A549 (cell line): ENCODE measurements around the gene C1QTNF1. TPM values are rescaled to one million over a fixed set of nuclear protein-coding genes. Genes with fewer than 3 reads are reported as not detected.

ENCODE experiments used
- ATAC-seq, 2 experiments: fragments of 200-7000 bp in 1 of 2; fragments of >200 bp in 1 of 2; cut with Nextera tagmentation in 1 of 2; cut with Tn5 transposase in 1 of 2; 3 replicates each; pipeline versions ENCODE4 v1.8.0 to v1.9.1; 2018 to 2020; ENCODE audit warnings: mild to moderate bottlenecking in 1 of 2, moderate library complexity in 1 of 2
- CTCF ChIA-PET: fragments of 300-600 bp; sonication (Branson Sonifier 250); formaldehyde crosslinking; extraction: SDS; loops from one replicate; lab custom pipeline; 2021; ENCODE audit warnings: antibody characterized with exemption, inconsistent platforms; lab: Yijun Ruan, JAX
- POLR2A ChIA-PET: fragments of 350-600 bp; formaldehyde crosslinking; extraction: SDS; loops from one replicate; lab custom pipeline; 2021; ENCODE audit warnings: antibody characterized with exemption, inconsistent platforms; lab: Yijun Ruan, JAX
- DNase-seq, 2 experiments: peaks; one replicate each; pipeline versions ENCODE4 v3.0.0 to v3.0.0-alpha.2; 2011 to 2016; ENCODE audit warnings: low read depth in 1 of 2, low spot score in 1 of 2
- FAIRE-seq: peaks from 2 replicates; lab custom pipeline; 2011; peaks lifted over from hg19 to GRCh38; lab: Jason Lieb, UNC
- H3K27ac ChIP-seq, 2 experiments: fragments of >200 bp; sonication (Bioruptor Twin); formaldehyde crosslinking; 3 replicates each; pipeline ENCODE4 v1.5.1; 2016 to 2017
- H3K4me1 ChIP-seq: fragments of >200 bp; sonication (Bioruptor Twin); formaldehyde crosslinking; 3 replicates; pipeline ENCODE4 v1.6.1; 2016
- H3K4me2 ChIP-seq: fragments of >200 bp; sonication (Bioruptor Twin); formaldehyde crosslinking; 3 replicates; pipeline ENCODE4 v1.6.1; 2016
- H3K4me3 ChIP-seq: fragments of >200 bp; sonication (Bioruptor Twin); formaldehyde crosslinking; 3 replicates; pipeline ENCODE4 v1.5.1; 2016
- H3K9me3 ChIP-seq: fragments of >200 bp; sonication (Bioruptor Twin); formaldehyde crosslinking; 3 replicates; pipeline ENCODE4 v1.6.1; 2016
- ATOH8 ChIP-seq: fragments of 250-450 bp; sonication (Bioruptor Pico); IDR thresholded peaks from 2 replicates; pipeline ENCODE4 v1.5.0; 2020; ENCODE audit warnings: low read depth, mild to moderate bottlenecking, moderate library complexity
- BCL3 ChIP-seq: fragments of >200 bp; sonication (Bioruptor Twin); formaldehyde crosslinking; IDR thresholded peaks from 3 replicates; pipeline ENCODE4 v1.6.1; 2016
- CBX2 ChIP-seq: fragments of 200-600 bp; sonication (generic); IDR thresholded peaks from 2 replicates; pipeline ENCODE4 v1.6.1; 2016; ENCODE audit warnings: low read depth, mild to moderate bottlenecking, borderline replicate concordance
- CBX8 ChIP-seq: fragments of 200-600 bp; sonication (generic); IDR thresholded peaks from 2 replicates; pipeline ENCODE4 v1.6.1; 2016
- CEBPB ChIP-seq, 2 experiments: fragments of >200 bp in 1 of 2; sonication (Bioruptor Twin) in 1 of 2; formaldehyde crosslinking in 1 of 2; IDR thresholded peaks; 2 replicates each; pipeline ENCODE4 v1.6.1; 2012 to 2016
- CHD4 ChIP-seq: fragments of 200-600 bp; sonication (generic); IDR thresholded peaks from 2 replicates; pipeline ENCODE4 v1.6.1; 2016; ENCODE audit warnings: antibody characterized with exemption, mild to moderate bottlenecking, borderline replicate concordance
- CTCF ChIP-seq: fragments of >200 bp; sonication (Bioruptor Twin); formaldehyde crosslinking; IDR thresholded peaks from 3 replicates; pipeline ENCODE4 v1.5.1; 2016
- ELK1 ChIP-seq: fragments of 150-350 bp; IDR thresholded peaks from 2 replicates; pipeline ENCODE4 v1.6.1; 2014; ENCODE audit warnings: low read depth, mild to moderate bottlenecking, low read length
- EP300 ChIP-seq, 2 experiments: fragments of >200 bp; sonication (Bioruptor Twin); formaldehyde crosslinking; IDR thresholded peaks; 2 replicates in 1 of 2; 3 replicates in 1 of 2; pipeline ENCODE4 v1.6.1; 2016 to 2017
- FOSB ChIP-seq: fragments of 250-450 bp; sonication (Bioruptor Pico); IDR thresholded peaks from 2 replicates; pipeline ENCODE4 v1.5.0; 2020; ENCODE audit warnings: mild to moderate bottlenecking, moderate library complexity
- FOSL2 ChIP-seq, 2 experiments: fragments of 450-650 bp in 1 of 2; fragments of >200 bp in 1 of 2; sonication (Bioruptor Twin) in 1 of 2; formaldehyde crosslinking; IDR thresholded peaks; 2 replicates each; pipeline versions ENCODE4 v1.5.0 to v1.6.1; 2016 to 2020; ENCODE audit warnings: mild to moderate bottlenecking in 1 of 2, moderate library complexity in 1 of 2
- FOXS1 ChIP-seq: fragments of 250-450 bp; sonication (Bioruptor Pico); IDR thresholded peaks from 2 replicates; pipeline ENCODE4 v1.5.0; 2020; ENCODE audit warnings: mild to moderate bottlenecking, moderate library complexity
- GATA3 ChIP-seq: IDR thresholded peaks from 2 replicates; pipeline ENCODE4 v1.6.1; 2012; ENCODE audit warnings: borderline replicate concordance
- HEYL ChIP-seq: fragments of 250-450 bp; sonication (Bioruptor Pico); IDR thresholded peaks from 2 replicates; pipeline ENCODE4 v1.8.0; 2021; ENCODE audit warnings: mild to moderate bottlenecking, moderate library complexity
- JUN ChIP-seq, 2 experiments: fragments of >200 bp; sonication (Bioruptor Twin); formaldehyde crosslinking; IDR thresholded peaks; 2 replicates in 1 of 2; 3 replicates in 1 of 2; pipeline ENCODE4 v1.6.1; 2016 to 2017
- JUNB ChIP-seq: fragments of >200 bp; sonication (Bioruptor Twin); formaldehyde crosslinking; IDR thresholded peaks from 2 replicates; pipeline ENCODE4 v1.6.1; 2016
- KDM1A ChIP-seq: fragments of 200-600 bp; sonication (generic); IDR thresholded peaks from 2 replicates; pipeline ENCODE4 v1.6.1; 2016; ENCODE audit warnings: low read depth, mild to moderate bottlenecking
- MYC ChIP-seq: IDR thresholded peaks from 2 replicates; pipeline ENCODE4 v1.6.1; 2012; ENCODE audit warnings: mild to moderate bottlenecking, inconsistent platforms, low read length, improper control_type of control experiment, borderline replicate concordance
- NPAS2 ChIP-seq: fragments of 250-450 bp; sonication (Bioruptor Pico); IDR thresholded peaks from 2 replicates; pipeline ENCODE4 v1.8.0; 2022; ENCODE audit warnings: mild to moderate bottlenecking, moderate library complexity, borderline replicate concordance
- NR3C1 ChIP-seq: fragments of >200 bp; sonication (Bioruptor Twin); formaldehyde crosslinking; IDR thresholded peaks from 3 replicates; pipeline ENCODE4 v1.6.1; 2017
- PHF8 ChIP-seq: fragments of 200-600 bp; sonication (generic); IDR thresholded peaks from 2 replicates; pipeline ENCODE4 v1.6.1; 2016; ENCODE audit warnings: low read depth, mild to moderate bottlenecking, antibody characterized with exemption, moderate library complexity, borderline replicate concordance
- RCOR1 ChIP-seq: fragments of 150-350 bp; IDR thresholded peaks from 2 replicates; pipeline ENCODE4 v1.6.1; 2014; ENCODE audit warnings: antibody characterized with exemption, low read length, low read depth
- RFX5 ChIP-seq: fragments of 450-650 bp; IDR thresholded peaks from 2 replicates; pipeline ENCODE4 v1.7.1; 2014; ENCODE audit warnings: antibody characterized with exemption, mild to moderate bottlenecking, moderate library complexity
- TP53 ChIP-seq: fragments of 250-450 bp; sonication (Bioruptor Pico); IDR thresholded peaks from 2 replicates; pipeline ENCODE4 v1.5.0; 2021; ENCODE audit warnings: mild to moderate bottlenecking, moderate library complexity
- ZC3H11A ChIP-seq: fragments of 450-650 bp; IDR thresholded peaks from 2 replicates; pipeline ENCODE4 v1.6.1; 2014; ENCODE audit warnings: antibody characterized with exemption, mild to moderate bottlenecking
- ZSCAN20 ChIP-seq: fragments of 250-450 bp; sonication (Bioruptor Pico); IDR thresholded peaks from 2 replicates; pipeline ENCODE4 v1.8.0; 2022; ENCODE audit warnings: mild to moderate bottlenecking, moderate library complexity
- WGBS: methylation state at CpG from one replicate; pipeline ENCODE4 v1.1.6; 2017; ENCODE audit errors: missing lambda C conversion rate; 5-methylcytosine and 5-hydroxymethylcytosine counted together
- polyA plus RNA-seq, 4 experiments: library from polyadenylated mRNA; depleted of rRNA in 3 of 4; stranded (reverse); fragments of >200 nt; fragmentation: RNase III in 1 of 4; extraction: RNeasy Plus Mini Kit Qiagen cat#74134 plus additional on column Dnase treatment in 1 of 4; gene quantifications; 2 replicates in 3 of 4; 3 replicates in 1 of 4; pipeline ENCODE4 v1.2.3, GENCODE V29; 2011 to 2017

Gene C1QTNF1
- polyA plus RNA-seq, 2 of the 4 experiments (the other 2 are of a cell fraction), result 10.2 to 26.1 TPM

GRCh38 chr17:79084291-79085153 is 60.6 kb downstream of the C1QTNF1 start:
- TF ChIP-seq ZC3H11A, result no peak
- no peak for TF ChIP-seq RFX5
- no peak for TF ChIP-seq CHD4
- TF ChIP-seq MYC, result no peak
- no peak for TF ChIP-seq CEBPB (IDR thresholded peaks at IDR 0.05)
- TF ChIP-seq JUN (IDR thresholded peaks at IDR 0.05), result no peak
- TF ChIP-seq ZSCAN20 (CRISPR knock-in tag), result no peak
- TF ChIP-seq FOXS1 (CRISPR knock-in tag), result no peak
- no peak for TF ChIP-seq JUNB
- TF ChIP-seq ELK1, result no peak
- no peak for TF ChIP-seq CTCF
- no peak for TF ChIP-seq PHF8
- no peak for TF ChIP-seq KDM1A
- no peak for TF ChIP-seq BCL3
- TF ChIP-seq HEYL (CRISPR knock-in tag), result no peak
- TF ChIP-seq NR3C1, result no peak
- no peak for TF ChIP-seq NPAS2 (CRISPR knock-in tag)
- TF ChIP-seq CBX2, result no peak
- no peak for TF ChIP-seq TP53
- TF ChIP-seq RCOR1, result no peak
- H3K4me3 ChIP-seq, result no peak overlapping the region
- H3K27ac ChIP-seq, result no peak overlapping the region
- WGBS, result 92% methylated on average over 30 of the region's 31 CpGs
- CTCF ChIA-PET, result interaction anchor here (0.6 to 19.8 kb wide), 22 partner anchors 10 to 624 kb away, joined by 3 to 555 read pairs (median 10); partner anchors contain the start of gene ENGASE
- ATAC-seq, result no peak
- no peak overlapping the region for H3K4me2 ChIP-seq
- POLR2A ChIA-PET, result no interaction called here
- H3K4me1 ChIP-seq, result no peaks in the 10 kb centered on the region
- no peaks in the 10 kb centered on the region for H3K9me3 ChIP-seq
- FAIRE-seq, result no peak
- DNase-seq, result no peak

- POLR2A ChIA-PET, result no interaction called here
- DNase-seq (no peak), ATAC-seq (no peak), FAIRE-seq (no peak)
- no peak overlapping the region for H3K4me2 ChIP-seq
- H3K4me1 ChIP-seq, result no peaks in the 10 kb centered on the region
- WGBS, result 92% methylated on average over 29 of the region's 30 CpGs
- no peak overlapping the region for H3K4me3 ChIP-seq
- H3K9me3 ChIP-seq, result no peaks in the 10 kb centered on the region
- CTCF ChIA-PET, result interaction anchor here (0.7 to 19.8 kb wide), 24 partner anchors 9 to 623 kb away, joined by 3 to 555 read pairs (median 10); partner anchors contain the start of gene ENGASE
- no peak overlapping the region for H3K27ac ChIP-seq
- TF ChIP-seq CBX8 (no peak), KDM1A (no peak), JUNB (no peak), GATA3 (no peak), FOSL2 (IDR thresholded peaks at IDR 0.05) (no peak), FOSL2 (CRISPR knock-in tag; IDR thresholded peaks at IDR 0.05) (no peak), EP300 (IDR thresholded peaks at IDR 0.05) (no peak), ATOH8 (no peak), FOSB (no peak), HEYL (CRISPR knock-in tag) (no peak)
Observed at GRCh38 chr17:79085154-79085920, 61.4 kb downstream of the C1QTNF1 start.
